Nucleus accumbens (tissue), 56 donors: ENCODE measurements around the gene ADCY7.

ENCODE experiments used
- DNase-seq, 56 donors: peaks; one replicate each; lab custom pipeline; 2025; lab: John Stamatoyannopoulos, UW

The ADCY7 gene

DNA sequence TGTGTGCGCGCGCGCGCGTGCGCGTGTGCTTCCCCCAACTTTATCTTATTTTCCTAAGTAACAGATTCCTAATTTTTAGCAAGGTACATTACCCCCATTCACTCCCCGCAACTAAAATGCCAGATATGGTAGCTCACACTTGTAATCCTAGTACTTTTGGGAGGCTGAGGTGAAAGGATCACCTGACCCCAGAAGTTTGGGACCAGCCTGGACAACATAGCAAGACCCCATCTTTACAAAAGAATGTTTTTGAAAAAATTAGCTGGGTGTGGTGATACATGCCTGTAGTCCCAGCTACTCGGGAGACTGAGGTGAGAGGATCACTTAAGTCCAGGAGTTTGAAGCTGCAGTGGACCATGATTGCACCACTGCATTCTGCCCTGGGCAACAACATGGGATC, 97.3 kb downstream of the ADCY7 start:
- no peak for DNase-seq

DNA sequence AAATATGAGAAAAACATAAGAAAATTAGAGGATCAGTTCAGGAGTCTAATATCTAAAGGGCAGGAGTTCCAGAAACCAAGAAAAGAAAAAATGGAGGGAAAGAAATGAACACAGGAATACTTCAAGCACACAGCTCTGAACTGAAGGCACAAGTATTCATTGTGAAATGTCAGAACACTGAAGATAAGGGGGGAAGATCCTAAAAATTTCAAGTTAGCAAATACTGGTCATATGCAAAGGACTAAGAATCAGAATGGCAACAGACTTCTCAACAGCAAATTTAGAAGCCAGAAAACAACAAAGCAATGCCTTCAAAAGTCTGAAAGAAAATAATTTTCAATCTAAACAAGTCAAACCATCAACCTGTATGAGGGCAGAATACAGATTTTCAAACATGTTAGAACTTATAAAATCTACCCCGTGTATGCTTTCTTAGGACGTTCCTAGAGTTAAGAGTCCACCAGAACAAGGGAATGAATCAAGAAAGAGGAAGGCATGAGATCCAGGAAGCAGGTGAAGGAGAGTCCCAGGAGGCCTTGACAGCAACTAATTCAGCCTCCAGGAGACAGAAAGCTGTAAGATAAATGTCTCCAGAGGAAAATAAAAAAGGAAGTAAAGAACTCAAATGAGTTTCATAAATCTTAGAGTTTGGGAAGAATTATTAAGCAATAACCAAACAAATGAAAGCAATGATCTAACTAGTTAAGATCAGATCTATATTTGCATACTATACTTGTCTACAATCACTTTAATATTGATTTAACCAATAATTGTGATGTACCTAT, 99.6 kb downstream of the ADCY7 start:
- DNase-seq: no peak
